ENCODE results near the gene ECT2.
"Not testable (repeated sequence)": the region's sequence is repeated elsewhere in the genome, so short reads cannot be mapped to it uniquely, and the experiment has no call there.

The ECT2 gene

GRCh38 chr3:172856795-172857742 is 106.5 kb downstream of the ECT2 start:
- no peak for TF ChIP-seq CTCF (IDR thresholded peaks at IDR 0.05; ENCODE audit: extremely low read depth, missing control alignments)

GRCh38 chr3:172859041-172859440 is 108.5 kb downstream of the ECT2 start:
- TF ChIP-seq CTCF (IDR thresholded peaks at IDR 0.05; ENCODE audit: extremely low read depth, missing control alignments): no peak

More at GRCh38 chr3:172856795-172857742, 106.5 kb downstream of the ECT2 start:
- DNase-seq (ENCODE audit: low spot score): no peak

GRCh38 chr3:172866726-172867350 is 116.3 kb downstream of the ECT2 start:
- DNase-seq (ENCODE audit: low spot score): not testable (repeated sequence)

More at GRCh38 chr3:172859041-172859440, 108.5 kb downstream of the ECT2 start:
- DNase-seq (ENCODE audit: low spot score): no peak

GRCh38 chr3:172868582-172869200 is 118.2 kb downstream of the ECT2 start:
- no peak for TF ChIP-seq CTCF (IDR thresholded peaks at IDR 0.05; ENCODE audit: extremely low read depth, missing control alignments)
- DNase-seq (ENCODE audit: low spot score): no peak

GRCh38 chr3:172869368-172869771 is 118.8 kb downstream of the ECT2 start:
- no peak for TF ChIP-seq CTCF (IDR thresholded peaks at IDR 0.05; ENCODE audit: extremely low read depth, missing control alignments)
- DNase-seq (ENCODE audit: low spot score): no peak

- TF ChIP-seq CTCF (IDR thresholded peaks at IDR 0.05; ENCODE audit: extremely low read depth, missing control alignments): no peak
- DNase-seq (ENCODE audit: low spot score): no peak
Observed at GRCh38 chr3:172869784-172870518, 119.4 kb downstream of the ECT2 start.
